ENCODE measurements around the gene RTN3. TPM values are rescaled to one million over a fixed set of nuclear protein-coding genes. Genes with fewer than 3 reads are reported as not detected.
A peak's percentile ranks its signal among the peaks of the same experiment; 100 is the strongest.

The RTN3 gene
- total RNA-seq, 1 donor, result 70.0 TPM

DNA sequence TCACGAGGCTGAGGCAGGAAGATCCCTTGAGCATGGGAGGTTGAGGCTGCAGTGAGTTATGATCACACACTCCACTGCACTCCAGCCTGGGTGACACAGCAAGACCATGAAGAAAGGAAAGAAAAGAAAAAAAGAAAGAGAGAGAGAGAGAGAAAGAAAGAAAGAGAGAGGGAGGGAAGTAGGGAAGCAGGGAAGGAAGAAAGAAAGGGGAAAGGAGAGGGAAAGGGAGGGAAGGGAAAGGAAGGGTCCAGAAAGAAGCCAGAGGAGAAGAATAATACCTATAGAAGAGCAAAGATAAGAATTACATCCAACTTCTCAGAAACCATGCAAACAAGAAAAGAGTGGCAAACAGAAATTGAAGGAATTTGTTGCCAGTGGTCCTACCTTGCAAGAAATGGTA is 104.5 kb downstream of the RTN3 start:
- TF ChIP-seq, protein P1, sequence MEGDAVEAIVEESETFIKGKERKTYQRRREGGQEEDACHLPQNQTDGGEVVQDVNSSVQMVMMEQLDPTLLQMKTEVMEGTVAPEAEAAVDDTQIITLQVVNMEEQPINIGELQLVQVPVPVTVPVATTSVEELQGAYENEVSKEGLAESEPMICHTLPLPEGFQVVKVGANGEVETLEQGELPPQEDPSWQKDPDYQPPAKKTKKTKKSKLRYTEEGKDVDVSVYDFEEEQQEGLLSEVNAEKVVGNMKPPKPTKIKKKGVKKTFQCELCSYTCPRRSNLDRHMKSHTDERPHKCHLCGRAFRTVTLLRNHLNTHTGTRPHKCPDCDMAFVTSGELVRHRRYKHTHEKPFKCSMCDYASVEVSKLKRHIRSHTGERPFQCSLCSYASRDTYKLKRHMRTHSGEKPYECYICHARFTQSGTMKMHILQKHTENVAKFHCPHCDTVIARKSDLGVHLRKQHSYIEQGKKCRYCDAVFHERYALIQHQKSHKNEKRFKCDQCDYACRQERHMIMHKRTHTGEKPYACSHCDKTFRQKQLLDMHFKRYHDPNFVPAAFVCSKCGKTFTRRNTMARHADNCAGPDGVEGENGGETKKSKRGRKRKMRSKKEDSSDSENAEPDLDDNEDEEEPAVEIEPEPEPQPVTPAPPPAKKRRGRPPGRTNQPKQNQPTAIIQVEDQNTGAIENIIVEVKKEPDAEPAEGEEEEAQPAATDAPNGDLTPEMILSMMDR (IDR thresholded peaks at IDR 0.05; ENCODE audit: insufficient read depth, low read depth, low read length), result no peak
- no peak for DNase-seq (ENCODE audit: low read depth)
- H3K4me3 ChIP-seq (ENCODE audit: low read depth, low read length), result no peak overlapping the region

DNA sequence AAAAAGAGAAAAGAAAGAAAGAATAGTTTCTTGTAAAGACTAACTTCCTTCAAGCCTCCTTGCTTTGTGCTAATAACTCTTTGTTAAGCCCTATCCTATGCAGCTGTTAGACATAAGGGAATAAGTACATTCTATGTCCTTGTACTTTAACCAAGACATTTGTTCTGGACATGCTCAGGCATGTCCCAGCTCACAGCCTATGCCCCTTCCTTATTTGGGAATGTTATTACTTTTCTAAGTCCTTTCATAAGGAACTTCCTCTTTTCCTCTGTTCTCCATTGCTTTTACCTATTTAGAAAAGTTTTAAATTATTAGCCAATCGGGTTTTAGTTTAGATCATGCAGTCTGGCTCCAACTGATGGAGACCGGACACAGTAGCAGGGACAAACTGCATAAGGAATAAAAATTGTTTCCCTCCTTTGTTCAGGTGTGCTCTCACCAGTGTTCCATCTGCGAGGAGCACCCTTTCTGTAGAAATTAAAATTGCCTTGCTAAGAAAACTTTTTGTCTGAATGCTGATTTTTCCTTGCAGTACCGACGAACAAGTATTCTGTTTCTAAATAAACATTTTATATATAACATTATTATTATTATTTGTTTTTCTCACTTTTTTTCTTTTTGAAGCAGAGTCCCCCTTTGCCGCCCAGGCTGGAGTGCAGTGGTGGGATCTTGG is 110.3 kb downstream of the RTN3 start:
- TF ChIP-seq, protein P1 (IDR thresholded peaks at IDR 0.05; ENCODE audit: insufficient read depth, low read depth, low read length), result no peak
- peak; percentile 20 for DNase-seq (ENCODE audit: low read depth)
- H3K4me3 ChIP-seq (ENCODE audit: low read depth, low read length), result no peak overlapping the region

DNA sequence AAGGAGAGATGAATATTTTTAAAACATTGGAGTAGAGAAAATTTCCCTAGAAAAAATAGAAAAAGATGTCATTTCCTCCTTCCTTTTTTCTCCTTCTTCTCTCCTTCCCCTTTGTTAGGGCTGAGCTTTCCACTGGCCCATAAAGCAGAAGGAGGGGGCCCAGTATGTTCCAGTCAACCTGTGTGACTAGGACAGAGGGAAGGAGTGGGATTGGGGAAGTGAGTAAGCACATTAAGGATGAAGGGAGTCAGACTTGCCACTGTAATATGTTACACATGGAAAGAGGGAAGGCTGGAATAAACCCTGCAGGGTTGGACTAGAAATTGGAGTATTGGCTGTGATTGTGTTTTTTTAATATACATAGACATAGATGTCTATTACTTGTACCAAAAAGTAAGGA is 111.9 kb downstream of the RTN3 start:
- TF ChIP-seq, protein P1 (IDR thresholded peaks at IDR 0.05; ENCODE audit: insufficient read depth, low read depth, low read length), result no peak
- no peak for DNase-seq (ENCODE audit: low read depth)
- H3K4me3 ChIP-seq (ENCODE audit: low read depth, low read length), result no peak overlapping the region

DNA sequence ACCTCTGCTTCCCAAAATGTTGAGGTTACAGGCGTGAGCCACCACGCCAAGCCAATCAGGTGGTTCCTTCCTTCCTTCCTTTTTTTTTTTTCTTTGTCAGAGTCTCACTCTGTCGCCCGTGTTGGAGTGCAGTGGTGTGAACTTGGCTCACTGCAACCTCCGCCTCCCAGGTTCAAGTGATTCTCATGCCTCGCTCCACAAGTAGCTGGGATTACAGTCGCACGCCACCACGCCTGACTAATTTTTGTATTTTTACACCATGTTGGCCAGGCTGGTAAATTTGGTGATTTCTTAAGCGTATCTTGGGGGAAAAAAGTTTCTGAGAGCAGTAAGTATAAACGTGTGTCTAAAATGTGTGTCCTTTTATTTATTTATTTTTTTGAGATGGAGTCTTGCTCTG is 113.8 kb downstream of the RTN3 start:
- H3K4me3 ChIP-seq (ENCODE audit: low read depth, low read length), result no peak overlapping the region
- TF ChIP-seq, protein P1 (IDR thresholded peaks at IDR 0.05; ENCODE audit: insufficient read depth, low read depth, low read length), result no peak
- no peak for DNase-seq (ENCODE audit: low read depth)

DNA sequence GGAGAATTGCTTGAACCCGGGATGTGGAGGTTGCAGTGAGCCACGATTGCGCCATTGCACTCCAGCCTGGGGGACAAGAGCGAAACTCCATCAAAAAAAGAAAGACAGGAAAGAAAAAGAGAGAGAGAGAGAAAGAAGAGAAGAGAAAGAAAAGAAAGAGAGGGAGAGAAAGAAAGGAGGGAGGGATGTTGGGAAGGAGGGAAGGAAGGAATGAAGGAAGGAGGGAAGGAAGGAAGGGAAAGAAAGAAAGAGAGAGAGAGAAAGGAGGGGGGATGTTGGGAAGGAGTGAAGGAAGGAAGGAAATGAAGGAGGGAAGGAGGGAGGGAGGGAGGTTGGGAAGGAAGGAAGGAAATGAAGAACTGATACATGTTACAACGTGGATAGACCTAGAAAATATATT is 119.6 kb downstream of the RTN3 start:
- H3K4me3 ChIP-seq (ENCODE audit: low read depth, low read length), result no peak overlapping the region
- TF ChIP-seq, protein P1 (IDR thresholded peaks at IDR 0.05; ENCODE audit: insufficient read depth, low read depth, low read length), result no peak
- DNase-seq (ENCODE audit: low read depth), result no peak

DNA sequence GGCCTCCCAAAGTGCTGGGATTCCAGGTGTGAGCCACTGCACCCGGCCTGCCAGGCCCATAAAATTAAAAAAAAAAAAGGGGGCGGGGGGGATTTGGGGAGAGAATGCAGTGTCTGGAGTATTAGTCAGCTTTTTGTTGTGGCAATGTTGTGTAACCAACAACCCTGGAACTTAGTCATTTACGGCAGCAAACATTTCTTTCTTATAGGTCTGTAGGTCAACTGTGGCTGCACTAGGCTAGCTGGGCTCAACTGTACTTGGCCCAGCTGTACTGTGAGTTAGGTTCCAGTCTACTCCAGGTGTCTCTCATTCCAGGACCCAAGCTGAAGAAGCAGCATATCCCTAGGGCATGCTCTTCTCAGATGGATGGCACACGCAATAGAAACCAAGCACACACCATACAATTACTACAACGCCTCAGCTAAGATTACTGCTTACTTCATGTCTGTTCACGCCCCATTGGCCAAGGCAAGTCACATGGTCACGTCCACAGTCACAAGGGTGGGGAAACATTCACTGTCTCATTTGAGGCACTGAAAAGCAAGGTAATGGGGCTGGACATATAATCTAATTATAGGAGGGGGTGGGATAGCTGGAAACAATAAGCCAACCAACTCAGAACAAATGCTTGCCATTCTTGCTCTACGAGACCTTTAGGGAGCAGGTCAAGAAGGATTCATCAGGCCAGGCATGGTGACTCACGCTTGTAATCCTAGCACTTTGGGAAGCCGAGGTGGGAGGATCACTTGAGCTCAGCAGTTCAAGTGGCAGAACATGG is 121.5 kb downstream of the RTN3 start:
- DNase-seq (ENCODE audit: low read depth), result peak; percentile 84
- TF ChIP-seq, protein P1 (IDR thresholded peaks at IDR 0.05; ENCODE audit: insufficient read depth, low read depth, low read length), result no peak
- H3K4me3 ChIP-seq (ENCODE audit: low read depth, low read length), result no peak overlapping the region

All from fibroblast of villous mesenchyme (primary cell).